K562 (cell line): ENCODE data around the gene LAPTM5. TPM values are rescaled to one million over a fixed set of nuclear protein-coding genes. Genes with fewer than 3 reads are reported as not detected.

Experiments used
- BHLHE40 ChIP-seq: IDR thresholded peaks from 2 replicates; pipeline ENCODE4 v1.6.1; 2011; ENCODE audit warnings: low read length, improper control_type of control experiment
- FOXA1 ChIP-seq: fragments of 450-650 bp; IDR thresholded peaks from 2 replicates; pipeline ENCODE4 v1.6.1; 2016; ENCODE audit warnings: mild to moderate bottlenecking, borderline replicate concordance
- KAT8 ChIP-seq: fragments of 450-650 bp; IDR thresholded peaks from 2 replicates; pipeline ENCODE4 v1.6.1; 2016; ENCODE audit warnings: low read depth, mild to moderate bottlenecking
- KDM4B ChIP-seq, 2 experiments: fragments of 450-650 bp in 1 of 2; sonication (generic) in 1 of 2; IDR thresholded peaks; 2 replicates each; pipeline ENCODE4 v1.6.1; 2016 to 2017; ENCODE audit warnings: borderline replicate concordance in 2 of 2, antibody characterized with exemption in 1 of 2, low read depth in 1 of 2, mild to moderate bottlenecking in 1 of 2
- MGA ChIP-seq: fragments of 450-650 bp; IDR thresholded peaks from 2 replicates; pipeline ENCODE4 v1.6.1; 2016; ENCODE audit warnings: mild to moderate bottlenecking, moderate library complexity
- PPARD ChIP-seq: fragments of 250-450 bp; sonication (Bioruptor Pico); IDR thresholded peaks from 2 replicates; pipeline ENCODE4 v1.8.0; 2022; ENCODE audit warnings: inconsistent platforms, mild to moderate bottlenecking, moderate library complexity
- PRPF4 ChIP-seq: fragments of 200-400 bp; formaldehyde crosslinking; IDR thresholded peaks from one replicate; pipeline ENCODE4 v1.6.1; 2017; ENCODE audit warnings: low read length, low read depth, mild to moderate bottlenecking; ENCODE audit not compliant: insufficient read depth, poor library complexity, severe bottlenecking
- SAFB2 ChIP-seq: fragments of 200-400 bp; formaldehyde crosslinking; IDR thresholded peaks from 2 replicates; pipeline ENCODE4 v1.6.1; 2018; ENCODE audit warnings: borderline replicate concordance, low read length, low read depth, moderate library complexity; ENCODE audit not compliant: severe bottlenecking
- SNIP1 ChIP-seq: fragments of 450-650 bp; IDR thresholded peaks from 2 replicates; pipeline ENCODE4 v1.7.1; 2017; ENCODE audit warnings: low read depth, mild to moderate bottlenecking
- USF1 ChIP-seq: sonication (generic); formaldehyde crosslinking; IDR thresholded peaks from 2 replicates; pipeline ENCODE4 v1.9.0; 2022; ENCODE audit warnings: mild to moderate bottlenecking, missing genetic modification reagents
- ZBTB43 ChIP-seq: sonication (generic); formaldehyde crosslinking; IDR thresholded peaks from 2 replicates; pipeline ENCODE4 v1.8.0; 2023; ENCODE audit warnings: mild to moderate bottlenecking, missing genetic modification reagents
- ZNF133 ChIP-seq: fragments of 250-450 bp; sonication (Bioruptor Pico); IDR thresholded peaks from 2 replicates; pipeline ENCODE4 v1.4.0; 2020; ENCODE audit warnings: mild to moderate bottlenecking
- ZNF445 ChIP-seq: fragments of 250-450 bp; sonication (Bioruptor Pico); IDR thresholded peaks from 2 replicates; pipeline ENCODE4 v1.4.0; 2020; ENCODE audit warnings: low read depth, mild to moderate bottlenecking, moderate library complexity
- ZNF57 ChIP-seq: fragments of 450-650 bp; formaldehyde crosslinking; IDR thresholded peaks from 2 replicates; pipeline ENCODE4 v1.4.0; 2020; ENCODE audit warnings: mild to moderate bottlenecking, moderate library complexity
- polyA plus RNA-seq, 8 experiments: library from polyadenylated mRNA; depleted of rRNA in 4 of 8; stranded (reverse) in 5 of 8; unstranded in 3 of 8; fragments of >200 nt; fragmentation: Nextera tagmentation in 2 of 8; fragmentation: Illumina TruSeq in 1 of 8; extraction: Ambion mirVana in 2 of 8; extraction: Trizol in 1 of 8; gene quantifications; 2 replicates each; pipeline versions ENCODE4 v1.2.1 to v1.2.3, GENCODE V29; 2011 to 2014; ENCODE audit warnings: inconsistent platforms in 1 of 8, missing spikeins in 1 of 8
- total RNA-seq, 7 experiments: library from RNA; depleted of rRNA in 6 of 7; stranded (reverse); fragments of >200 nt in 6 of 7; fragmentation: Illumina TruSeq in 2 of 7; extraction: Trizol in 2 of 7; gene quantifications; 2 replicates each; pipeline versions ENCODE4 v1.2.1 to v1.2.3, GENCODE V29; 2011 to 2021; ENCODE audit warnings: low replicate concordance in 1 of 7

The LAPTM5 gene
- total and polyA plus RNA-seq, 9 of the 15 experiments (the other 6 are each of a cell fraction or from before 2014, with no cell fraction given): 2.4 to 47.3 (median 20.3) TPM

DNA sequence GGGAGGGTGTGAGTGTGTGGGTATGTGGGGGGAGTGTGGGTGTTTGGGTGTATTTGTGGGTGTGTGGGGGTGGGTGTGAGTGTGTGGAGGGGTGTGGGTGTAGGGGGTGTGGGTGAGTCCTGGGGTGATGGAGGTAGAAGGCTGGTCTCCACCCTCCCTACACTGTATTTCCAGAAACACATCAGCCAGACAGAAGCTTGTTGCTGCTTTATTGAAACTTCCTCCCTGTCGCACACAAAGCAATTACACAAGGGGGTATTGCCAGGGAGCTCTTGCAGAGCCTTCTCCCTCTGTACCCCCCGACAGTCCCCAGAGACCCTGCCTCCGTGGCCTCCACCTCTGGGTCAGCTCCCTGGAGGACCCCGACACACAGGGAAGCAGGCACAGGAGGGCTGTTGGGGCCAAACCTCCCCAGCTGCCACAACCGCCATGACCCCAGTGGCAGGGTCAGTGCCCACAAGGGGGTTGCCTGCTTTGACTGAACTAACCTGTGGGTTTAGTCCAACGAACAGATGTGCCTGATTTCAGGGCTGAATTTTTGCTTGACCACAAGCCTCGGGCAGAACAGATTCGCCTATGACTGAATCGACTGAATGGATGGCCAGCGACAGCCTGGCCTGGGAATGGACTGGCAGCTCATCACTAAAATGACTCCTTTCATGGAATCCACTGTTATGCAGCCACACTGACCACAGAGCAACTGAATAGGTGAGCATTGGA is 25.1 kb downstream of the LAPTM5 start (continued):
- peak; percentile 28; the same call in 1 of the 2 replicates for TF ChIP-seq ZBTB43 (CRISPR knock-in tag)
- no peak for TF ChIP-seq PPARD
- 0 out of 2 replicates have a peak, but pooled peaks have one; percentile 29 for TF ChIP-seq ZNF133
- no peak for TF ChIP-seq ZNF57 (CRISPR knock-in tag)
- TF ChIP-seq KDM4B (IDR thresholded peaks at IDR 0.05; ENCODE audit: borderline replicate concordance in 2 of 2, low read depth in 1 of 2): no peak
- TF ChIP-seq USF1 (CRISPR knock-in tag): no peak
- TF ChIP-seq ZNF445: no peak
- no peak for TF ChIP-seq FOXA1
- no peak for TF ChIP-seq PRPF4
- no peak for TF ChIP-seq SAFB2
- no peak for TF ChIP-seq BHLHE40
- no peak for TF ChIP-seq SNIP1
- no peak for TF ChIP-seq KAT8
- no peak for TF ChIP-seq MGA
